GM12875 (cell line): ENCODE results near the gene DDAH1.
"Not testable (repeated sequence)": the region's sequence is repeated elsewhere in the genome, so short reads cannot be mapped to it uniquely, and the experiment has no call there.

Experiments
- H3K4me3 ChIP-seq: one replicate; pipeline ENCODE4 v1.5.1; 2011; ENCODE audit warnings: low read depth, low read length, control low read depth
- CTCF ChIP-seq: IDR thresholded peaks from 2 replicates; pipeline ENCODE4 v1.5.1; 2011; ENCODE audit warnings: low read depth, mild to moderate bottlenecking, control low read depth, inconsistent platforms, low read length, moderate library complexity, borderline replicate concordance; ENCODE audit not compliant: insufficient read depth

The DDAH1 gene

GRCh38 chr1:85465099-85465785 lies at the start of gene DDAH1:
DDAH1 (minus strand) TSS chr1:85465159; CDS start chr1:85465045, 114 bp downstream.
- no peak for TF ChIP-seq CTCF
- peak within 1 kb of the TSS; percentile 43 for H3K4me3 ChIP-seq

- not testable (repeated sequence) for H3K4me3 ChIP-seq
These were observed 49.0 kb upstream of the DDAH1 start for GRCh38 chr1:85513998-85514397.

GRCh38 chr1:85504417-85504816 lies 39.5 kb upstream of the DDAH1 start:
- TF ChIP-seq CTCF, result no peak
- no peak overlapping the region for H3K4me3 ChIP-seq

- 0 out of 2 replicates have a peak, but pooled peaks have one; percentile 33 for TF ChIP-seq CTCF
- no peak overlapping the region for H3K4me3 ChIP-seq
These were observed 37.7 kb upstream of the DDAH1 start for GRCh38 chr1:85502625-85503083.

GRCh38 chr1:85502171-85502570 lies 37.2 kb upstream of the DDAH1 start:
- TF ChIP-seq CTCF, result no peak
- no peak overlapping the region for H3K4me3 ChIP-seq

- no peak for TF ChIP-seq CTCF
- no peak overlapping the region for H3K4me3 ChIP-seq
These were observed 36.5 kb upstream of the DDAH1 start for GRCh38 chr1:85501355-85501898.

- no peak for TF ChIP-seq CTCF
- no peak overlapping the region for H3K4me3 ChIP-seq
These were observed 32.1 kb upstream of the DDAH1 start for GRCh38 chr1:85496941-85497582.
